ENCODE measurements around the gene LONRF3.
"Not testable (repeated sequence)": the region's sequence is repeated elsewhere in the genome, so short reads cannot be mapped to it uniquely, and the experiment has no call there.

The LONRF3 gene

DNA sequence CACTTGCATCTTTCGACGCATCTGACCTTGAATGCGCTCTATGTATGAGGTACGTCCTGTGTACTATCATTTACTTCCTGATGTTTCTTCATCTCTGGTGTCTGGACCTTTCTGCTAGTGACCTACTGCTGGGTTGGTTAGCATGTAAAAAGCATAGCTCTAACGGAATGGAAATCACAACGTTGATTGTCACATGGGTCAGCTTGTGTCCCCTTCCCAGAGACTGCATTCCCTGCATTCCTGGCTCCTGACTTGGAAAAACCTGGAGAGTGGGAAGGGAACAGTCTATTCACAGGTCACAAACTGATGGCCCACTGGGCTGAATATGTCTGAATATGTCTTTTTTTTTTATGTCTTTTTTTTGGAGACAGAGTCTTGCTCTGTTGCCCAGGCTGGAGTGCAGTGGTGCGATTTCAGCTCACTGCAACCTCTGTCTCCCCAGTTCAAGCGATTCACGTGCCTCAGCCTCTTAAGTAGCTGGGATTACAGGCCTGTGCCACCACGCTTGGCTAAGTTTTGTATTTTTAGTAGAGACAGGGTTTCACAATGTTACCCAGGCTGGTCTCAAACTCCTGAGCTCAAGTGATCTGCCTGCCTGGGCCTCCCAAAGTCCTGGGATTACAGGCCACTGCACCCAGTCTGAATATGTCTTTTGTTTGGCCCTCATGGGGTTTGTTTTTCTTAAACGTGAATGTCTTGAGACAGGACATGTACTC lies 16.3 kb downstream of the LONRF3 start:
- no peak overlapping the region for H3K4me3 Mint-ChIP-seq
- peaks cover 24% of the 10 kb centered on the region for H3K9me3 Mint-ChIP-seq
- no peak overlapping the region for H3K27ac Mint-ChIP-seq
- no peaks in the 10 kb centered on the region for H3K27me3 Mint-ChIP-seq (ENCODE audit: low read depth)
- no peaks in the 10 kb centered on the region for H3K36me3 Mint-ChIP-seq (ENCODE audit: low read depth)
- H3K4me1 Mint-ChIP-seq, result no peaks in the 10 kb centered on the region
- TF ChIP-seq, protein P1, sequence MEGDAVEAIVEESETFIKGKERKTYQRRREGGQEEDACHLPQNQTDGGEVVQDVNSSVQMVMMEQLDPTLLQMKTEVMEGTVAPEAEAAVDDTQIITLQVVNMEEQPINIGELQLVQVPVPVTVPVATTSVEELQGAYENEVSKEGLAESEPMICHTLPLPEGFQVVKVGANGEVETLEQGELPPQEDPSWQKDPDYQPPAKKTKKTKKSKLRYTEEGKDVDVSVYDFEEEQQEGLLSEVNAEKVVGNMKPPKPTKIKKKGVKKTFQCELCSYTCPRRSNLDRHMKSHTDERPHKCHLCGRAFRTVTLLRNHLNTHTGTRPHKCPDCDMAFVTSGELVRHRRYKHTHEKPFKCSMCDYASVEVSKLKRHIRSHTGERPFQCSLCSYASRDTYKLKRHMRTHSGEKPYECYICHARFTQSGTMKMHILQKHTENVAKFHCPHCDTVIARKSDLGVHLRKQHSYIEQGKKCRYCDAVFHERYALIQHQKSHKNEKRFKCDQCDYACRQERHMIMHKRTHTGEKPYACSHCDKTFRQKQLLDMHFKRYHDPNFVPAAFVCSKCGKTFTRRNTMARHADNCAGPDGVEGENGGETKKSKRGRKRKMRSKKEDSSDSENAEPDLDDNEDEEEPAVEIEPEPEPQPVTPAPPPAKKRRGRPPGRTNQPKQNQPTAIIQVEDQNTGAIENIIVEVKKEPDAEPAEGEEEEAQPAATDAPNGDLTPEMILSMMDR (IDR thresholded peaks at IDR 0.05; ENCODE audit: unreplicated experiment in 3 of 3), result no peak

DNA sequence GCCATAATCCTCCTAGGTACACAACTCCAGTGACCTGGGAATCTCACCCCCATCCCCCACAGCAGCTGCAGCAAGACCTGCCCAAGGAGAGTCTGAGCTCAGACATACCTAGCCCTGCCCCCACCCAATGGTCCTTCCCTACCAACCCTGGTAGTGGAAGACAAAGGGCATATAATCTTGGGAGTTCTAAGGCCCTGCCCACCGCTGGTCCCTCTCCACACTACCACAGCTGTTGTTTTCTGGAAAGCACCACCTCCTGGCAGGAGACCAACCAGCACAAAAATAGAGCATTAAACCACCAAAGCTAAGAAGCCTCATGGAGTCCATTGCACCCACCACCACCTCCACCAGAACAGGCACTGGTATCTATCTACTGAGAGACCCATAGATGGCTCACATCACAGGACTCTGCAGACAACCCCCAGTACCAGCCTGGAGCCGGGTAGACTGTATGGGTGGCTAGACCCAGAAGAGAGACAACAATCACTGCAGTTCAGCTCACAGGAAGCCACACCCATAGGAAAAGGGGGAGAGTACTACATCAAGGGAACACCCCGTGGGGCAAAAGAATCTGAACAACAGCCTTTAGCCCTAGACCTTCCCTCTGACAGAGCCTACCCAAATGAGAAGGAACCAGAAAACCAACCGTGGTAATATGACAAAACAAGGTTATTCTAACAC lies 18.2 kb downstream of the LONRF3 start:
- H3K4me1 Mint-ChIP-seq; H3K36me3 Mint-ChIP-seq (ENCODE audit: low read depth); H3K4me3 Mint-ChIP-seq; H3K27me3 Mint-ChIP-seq (ENCODE audit: low read depth); H3K27ac Mint-ChIP-seq: not testable (repeated sequence)
- H3K9me3 Mint-ChIP-seq, result peaks cover 30% of the 10 kb centered on the region

DNA sequence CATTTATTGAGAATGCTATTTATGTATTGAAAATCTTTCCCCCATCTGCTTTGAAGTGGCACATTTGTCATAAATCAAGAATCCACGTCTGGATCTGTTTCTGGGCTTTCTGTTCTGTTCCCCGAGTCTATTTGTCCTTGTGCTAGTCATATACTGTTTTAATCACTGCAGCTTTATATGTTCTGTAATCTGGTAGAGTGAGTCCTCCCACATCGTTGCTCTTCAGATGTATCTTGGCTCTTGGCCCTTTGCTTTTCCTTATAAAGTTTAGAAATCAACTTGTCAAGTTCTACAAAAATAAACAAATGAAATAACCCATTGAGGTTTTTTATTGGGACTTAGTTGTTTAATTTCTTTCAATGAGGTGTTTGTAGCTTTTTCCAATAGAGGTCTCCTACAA lies 29.0 kb downstream of the LONRF3 start:
- TF ChIP-seq, protein P1 (IDR thresholded peaks at IDR 0.05; ENCODE audit: unreplicated experiment in 3 of 3), result no peak
- peaks cover 4% of the 10 kb centered on the region for H3K4me1 Mint-ChIP-seq
- H3K9me3 Mint-ChIP-seq, result no peaks in the 10 kb centered on the region
- H3K27me3 Mint-ChIP-seq (ENCODE audit: low read depth), result no peaks in the 10 kb centered on the region
- no peak overlapping the region for H3K4me3 Mint-ChIP-seq
- no peaks in the 10 kb centered on the region for H3K36me3 Mint-ChIP-seq (ENCODE audit: low read depth)
- no peak overlapping the region for H3K27ac Mint-ChIP-seq

DNA sequence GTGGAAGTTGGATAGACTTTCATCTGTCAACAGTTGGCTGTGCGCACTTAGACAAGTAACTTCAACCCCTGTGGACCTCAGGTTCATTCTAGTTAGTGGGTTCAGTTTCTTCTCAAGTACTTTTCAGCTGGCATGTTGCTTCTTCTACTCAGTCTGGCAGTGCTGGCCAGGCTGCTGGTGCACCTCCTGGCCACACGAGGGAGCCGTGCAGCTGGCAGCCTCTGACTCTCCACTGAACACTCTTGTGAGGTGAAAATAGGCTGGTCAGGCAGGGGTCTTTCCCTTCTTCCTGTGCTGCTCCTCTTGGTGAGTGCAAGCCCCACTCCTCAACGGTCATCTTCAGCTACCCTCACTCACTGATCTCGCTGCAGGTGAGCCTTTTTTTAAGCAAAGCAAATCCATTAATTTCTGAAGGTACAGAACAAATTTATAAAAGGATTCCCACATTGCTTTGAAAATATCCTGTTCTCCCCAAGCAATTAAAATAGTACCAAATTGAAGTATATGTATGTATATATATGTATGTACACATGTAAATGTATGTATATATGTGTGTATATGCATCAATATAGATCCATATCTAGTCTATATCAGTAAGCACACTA lies 30.6 kb downstream of the LONRF3 start:
- TF ChIP-seq, protein P1 (IDR thresholded peaks at IDR 0.05; ENCODE audit: unreplicated experiment in 3 of 3), result peak; percentile 64 to 75 (median 73)
- no peaks in the 10 kb centered on the region for H3K9me3 Mint-ChIP-seq
- H3K27ac Mint-ChIP-seq, result no peak overlapping the region
- peak overlapping the region; percentile 71 to 76 (median 73) for H3K4me3 Mint-ChIP-seq
- H3K4me1 Mint-ChIP-seq, result peaks cover 4% of the 10 kb centered on the region
- H3K27me3 Mint-ChIP-seq (ENCODE audit: low read depth), result no peaks in the 10 kb centered on the region
- H3K36me3 Mint-ChIP-seq (ENCODE audit: low read depth), result no peaks in the 10 kb centered on the region

DNA sequence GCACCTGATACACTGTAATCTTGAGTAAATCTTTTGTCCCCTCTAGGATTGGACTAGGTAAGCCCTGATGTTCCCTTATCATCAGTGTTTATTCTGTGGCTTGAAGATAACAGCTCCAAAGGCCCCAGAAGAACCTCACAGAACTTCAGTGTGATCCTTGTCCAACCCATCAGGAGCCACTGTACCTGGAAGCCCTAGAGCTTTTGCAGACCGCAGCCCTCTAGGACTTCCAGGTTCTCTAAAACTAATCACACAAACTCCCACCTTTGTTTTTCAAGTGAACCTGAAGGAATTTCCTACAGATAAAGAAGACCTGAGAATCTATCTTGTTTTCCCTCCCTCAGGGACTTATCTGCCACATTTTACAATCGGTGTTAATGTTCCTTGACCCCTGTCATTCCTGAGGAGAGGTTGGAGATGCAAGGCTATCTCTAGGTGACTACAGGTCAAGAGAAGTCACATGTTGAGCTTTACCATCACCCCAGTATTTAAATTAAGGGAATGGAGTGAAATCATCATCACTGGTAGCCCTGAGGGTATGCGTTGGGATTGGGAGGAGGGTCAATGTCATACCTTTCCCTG lies 32.9 kb downstream of the LONRF3 start:
- TF ChIP-seq, protein P1 (IDR thresholded peaks at IDR 0.05; ENCODE audit: unreplicated experiment in 3 of 3), result no peak
- Mint-ChIP-seq H3K36me3 (ENCODE audit: low read depth) (peaks cover 7% of the 10 kb centered on the region), H3K27ac (no peak overlapping the region), H3K4me3 (no peak overlapping the region), H3K9me3 (peaks cover 3% of the 10 kb centered on the region), H3K4me1 (no peaks in the 10 kb centered on the region), H3K27me3 (ENCODE audit: low read depth) (no peaks in the 10 kb centered on the region)

DNA sequence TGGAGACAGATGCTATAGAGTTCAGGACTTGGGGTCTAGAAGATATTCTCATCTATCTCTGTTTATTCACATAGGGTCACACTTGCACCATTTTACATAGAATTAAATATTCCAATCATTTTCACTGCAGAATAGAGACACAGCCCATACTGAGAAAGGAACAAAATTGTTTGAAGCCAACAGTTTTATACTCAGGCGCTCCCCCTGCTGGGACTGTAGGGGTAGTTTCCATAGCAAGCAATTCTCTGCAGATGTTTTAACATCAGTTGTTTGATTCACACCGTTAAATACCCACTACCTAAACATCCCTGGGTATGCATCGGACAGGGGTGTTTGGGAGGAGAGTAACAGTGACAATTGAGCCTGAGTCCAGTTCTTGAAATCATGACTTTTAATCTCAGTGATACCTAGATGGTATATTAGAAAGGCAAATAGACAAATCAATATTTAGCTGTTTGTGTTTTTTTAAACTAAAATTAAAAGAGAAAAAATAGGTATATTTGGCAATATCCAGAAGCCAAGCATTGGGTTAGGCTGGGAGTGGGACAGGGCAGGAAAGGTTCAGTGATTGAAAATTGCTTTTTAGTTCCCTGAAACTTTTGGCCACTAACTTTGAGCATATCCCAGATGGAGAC lies 33.8 kb downstream of the LONRF3 start:
- H3K36me3 Mint-ChIP-seq (ENCODE audit: low read depth), result peaks cover 10% of the 10 kb centered on the region

More for the DNA sequence above, 33.8 kb downstream of the LONRF3 start:
- TF ChIP-seq, protein P1 (IDR thresholded peaks at IDR 0.05; ENCODE audit: unreplicated experiment in 3 of 3), result peak; percentile 53 to 61 (median 59)
- no peaks in the 10 kb centered on the region for H3K27me3 Mint-ChIP-seq (ENCODE audit: low read depth)
- peaks cover 3% of the 10 kb centered on the region for H3K9me3 Mint-ChIP-seq
- H3K4me3 Mint-ChIP-seq, result no peak overlapping the region
- H3K4me1 Mint-ChIP-seq, result no peaks in the 10 kb centered on the region
- H3K27ac Mint-ChIP-seq, result no peak overlapping the region

Measured in nephron (organoid).